Neuronal stem cell (in vitro differentiated cells): Measurements from ENCODE around the gene FRAT2.

ENCODE experiments used
- DNase-seq: peaks from one replicate; pipeline ENCODE4 v3.0.0-alpha.2; 2013; ENCODE audit warnings: low spot score
- H2AFZ ChIP-seq: one replicate; pipeline ENCODE4 v1.6.1; 2013; ENCODE audit warnings: mild to moderate bottlenecking, low read length, inconsistent platforms
- H2AK5ac ChIP-seq: 2 replicates; pipeline ENCODE4 v1.6.1; 2013; ENCODE audit warnings: low read depth, mild to moderate bottlenecking, inconsistent platforms, low read length, moderate library complexity, mixed read lengths
- H2BK120ac ChIP-seq: 2 replicates; pipeline ENCODE4 v1.6.1; 2013; ENCODE audit warnings: low read depth, mild to moderate bottlenecking, inconsistent platforms, low read length, moderate library complexity, mixed read lengths
- H2BK12ac ChIP-seq: one replicate; pipeline ENCODE4 v1.6.1; 2013; ENCODE audit warnings: low read length, inconsistent platforms
- H2BK15ac ChIP-seq: 2 replicates; pipeline ENCODE4 v1.6.1; 2013; ENCODE audit warnings: mild to moderate bottlenecking, low read length, inconsistent platforms, mixed read lengths
- H2BK5ac ChIP-seq: one replicate; pipeline ENCODE4 v1.6.1; 2013; ENCODE audit warnings: inconsistent platforms, mild to moderate bottlenecking, low read length, moderate library complexity
- H3K14ac ChIP-seq: one replicate; pipeline ENCODE4 v1.6.1; 2013; ENCODE audit warnings: low read length, inconsistent platforms
- H3K18ac ChIP-seq: 2 replicates; pipeline ENCODE4 v1.6.1; 2013; ENCODE audit warnings: low read length, inconsistent platforms
- H3K23ac ChIP-seq: 2 replicates; pipeline ENCODE4 v1.6.1; 2013; ENCODE audit warnings: low read depth, mild to moderate bottlenecking, mixed read lengths, low read length, inconsistent platforms; ENCODE audit not compliant: poor library complexity
- H3K27ac ChIP-seq: replicated peaks from 3 replicates; pipeline ENCODE4 v1.5.1; 2013; ENCODE audit warnings: low read length, inconsistent platforms
- H3K27me3 ChIP-seq, 3 experiments: 2 replicates each; pipeline ENCODE4 v1.6.1; 2013; ENCODE audit warnings: low read length in 3 of 3, mild to moderate bottlenecking in 2 of 3, inconsistent platforms in 1 of 3, low read depth in 1 of 3, mixed read lengths in 1 of 3, moderate library complexity in 1 of 3; ENCODE audit not compliant: control insufficient read depth in 3 of 3, insufficient read depth in 3 of 3
- H3K36me3 ChIP-seq, 2 donors: replicated peaks in 1 of 2; 2 replicates each; pipeline ENCODE4 v1.6.1; 2013; ENCODE audit warnings: low read length in 2 of 2; ENCODE audit not compliant: control insufficient read depth in 2 of 2, insufficient read depth in 2 of 2
- H3K4ac ChIP-seq: 2 replicates; pipeline ENCODE4 v1.6.1; 2013; ENCODE audit warnings: inconsistent platforms, mild to moderate bottlenecking, low read length, moderate library complexity
- H3K4me1 ChIP-seq, 2 donors: 1 replicate in 1 of 2; 2 replicates in 1 of 2; pipeline ENCODE4 v1.6.1; 2013; ENCODE audit warnings: low read length in 2 of 2, low read depth in 1 of 2; ENCODE audit not compliant: control insufficient read depth in 2 of 2, insufficient read depth in 1 of 2
- H3K4me2 ChIP-seq: one replicate; pipeline ENCODE4 v1.6.1; 2013; ENCODE audit warnings: mild to moderate bottlenecking, low read length, inconsistent platforms; ENCODE audit not compliant: insufficient read depth, poor library complexity, severe bottlenecking
- H3K4me3 ChIP-seq, 2 donors: 2 replicates each; pipeline ENCODE4 v1.5.1; 2013; ENCODE audit warnings: low read length in 2 of 2, mild to moderate bottlenecking in 2 of 2, inconsistent platforms in 1 of 2, moderate library complexity in 1 of 2
- H3K79me1 ChIP-seq: one replicate; pipeline ENCODE4 v1.6.1; 2013; ENCODE audit warnings: low read depth, mild to moderate bottlenecking, inconsistent platforms, low read length, moderate library complexity
- H3K9ac ChIP-seq: one replicate; pipeline ENCODE4 v1.6.1; 2013; ENCODE audit warnings: mild to moderate bottlenecking, low read depth, low read length, inconsistent platforms; ENCODE audit not compliant: poor library complexity
- H3K9me3 ChIP-seq, 2 donors: replicated peaks in 1 of 2; 2 replicates each; pipeline versions ENCODE3 to v1.6.1; 2013; ENCODE audit warnings: low read length in 2 of 2, mild to moderate bottlenecking in 2 of 2, inconsistent platforms in 1 of 2, low read depth in 1 of 2, mixed read lengths in 1 of 2, moderate library complexity in 1 of 2; ENCODE audit not compliant: control insufficient read depth in 2 of 2, insufficient read depth in 1 of 2
- H4K8ac ChIP-seq: one replicate; pipeline ENCODE4 v1.6.1; 2013; ENCODE audit warnings: low read depth, mild to moderate bottlenecking, inconsistent platforms, low read length, moderate library complexity
- H4K91ac ChIP-seq: one replicate; pipeline ENCODE4 v1.6.1; 2013; ENCODE audit warnings: low read length, low read depth, mild to moderate bottlenecking, inconsistent platforms; ENCODE audit not compliant: poor library complexity
- WGBS, 2 donors: extraction: QIAGEN DNeasy Blood & Tissue Kit; methylation state at CpG; one replicate each; pipeline ENCODE4 v1.1.7; 2013; ENCODE audit warnings: missing lambda C conversion rate in 2 of 2, mixed read lengths in 1 of 2; ENCODE audit not compliant: insufficient read length in 2 of 2, insufficient replicate concordance in 1 of 2; ENCODE audit errors: extremely low coverage in 2 of 2; 5-methylcytosine and 5-hydroxymethylcytosine counted together

FRAT2 gene

DNA sequence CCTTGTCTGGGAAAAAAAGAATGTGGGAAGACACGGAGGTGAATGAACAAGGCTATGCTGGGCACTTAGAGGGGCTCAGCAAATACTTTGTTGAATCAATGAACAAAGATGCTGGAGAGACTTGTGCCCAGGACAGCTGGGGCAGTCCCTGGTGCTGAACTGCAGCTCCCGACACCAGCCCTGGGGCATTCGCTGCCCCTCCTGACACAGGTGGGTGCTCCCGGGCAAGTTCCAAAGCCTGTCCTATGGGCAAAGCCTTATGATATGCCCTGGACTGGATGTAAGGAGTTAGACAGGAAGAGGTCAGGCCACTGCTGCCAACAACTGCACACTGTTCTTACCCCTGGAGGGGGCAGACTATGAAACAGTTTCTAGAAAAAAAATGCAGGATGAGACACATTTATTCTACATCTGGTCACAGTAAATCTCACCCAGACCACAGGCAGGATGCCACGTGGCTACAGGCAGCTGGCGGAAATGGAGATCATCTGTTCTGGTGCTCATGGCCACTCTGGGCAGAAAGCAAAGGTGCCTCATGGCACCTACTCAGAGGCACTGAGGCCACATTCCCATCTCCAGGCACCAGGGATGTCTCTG, 21.9 kb upstream of the FRAT2 start:
- Histone ChIP-seq H3K4me3 (no peak overlapping the region), H3K79me1 (peaks cover 3% of the 10 kb centered on the region), H3K9ac (no peak overlapping the region), H3K23ac (no peak overlapping the region), H4K91ac (no peak overlapping the region), H3K4me2 (no peak overlapping the region), H2BK120ac (no peak overlapping the region), H2AK5ac (no peak overlapping the region), H3K4ac (no peak overlapping the region), H2BK12ac (no peak overlapping the region), H2BK5ac (no peak overlapping the region), H3K36me3 (peaks cover 24 to 57% of the 10 kb centered on the region in 2 donors), H3K27me3 (no peaks in the 10 kb centered on the region), H4K8ac (no peak overlapping the region), H3K18ac (no peak overlapping the region), H3K4me1 (no peaks in the 10 kb centered on the region), H2AFZ (no peak overlapping the region), H3K9me3 (no peaks in the 10 kb centered on the region), H3K27ac (no peak overlapping the region), H3K14ac (no peak overlapping the region), H2BK15ac (no peak overlapping the region)
- no CpG with 5 or more reads among the region's 6 CpGs for WGBS, 2 donors
- DNase-seq = no peak

DNA sequence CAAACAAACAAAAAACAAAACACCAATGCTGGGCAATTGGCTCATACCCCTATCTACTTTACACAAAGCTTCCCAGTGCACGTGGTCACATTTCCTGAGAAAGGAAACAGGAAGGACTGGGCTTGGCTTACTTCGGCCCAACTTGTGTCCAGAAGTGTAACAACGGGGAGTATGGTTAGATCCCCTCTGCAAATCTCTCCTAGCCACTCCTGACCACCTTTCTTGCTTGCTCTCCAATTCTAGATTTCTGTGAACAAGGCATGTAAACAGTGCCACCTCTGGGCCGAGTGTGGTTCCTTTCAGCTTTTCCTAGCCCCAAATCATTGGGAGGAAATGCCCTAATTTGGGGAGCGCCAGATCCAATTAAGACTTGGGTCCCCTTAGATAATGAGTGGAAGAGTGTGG, 21.0 kb upstream of the FRAT2 start:
- no peak overlapping the region for H3K4ac ChIP-seq
- peaks cover 24 to 54% of the 10 kb centered on the region in 2 donors for H3K36me3 ChIP-seq
- no peak overlapping the region for H2AFZ ChIP-seq
- H3K27ac ChIP-seq = no peak overlapping the region
- DNase-seq = no peak
- H4K91ac ChIP-seq = no peak overlapping the region
- H2AK5ac ChIP-seq = no peak overlapping the region
- H3K4me1 ChIP-seq = no peaks in the 10 kb centered on the region
- H3K9ac ChIP-seq = no peak overlapping the region
- H3K79me1 ChIP-seq = peaks cover 3% of the 10 kb centered on the region
- no peak overlapping the region for H3K18ac ChIP-seq
- no peaks in the 10 kb centered on the region for H3K9me3 ChIP-seq
- H2BK5ac ChIP-seq = no peak overlapping the region
- no peak overlapping the region for H2BK15ac ChIP-seq
- H3K14ac ChIP-seq = no peak overlapping the region
- H2BK12ac ChIP-seq = no peak overlapping the region
- WGBS, 2 donors = no CpG with 5 or more reads among the region's 5 CpGs
- no peak overlapping the region for H2BK120ac ChIP-seq
- H3K23ac ChIP-seq = no peak overlapping the region
- no peaks in the 10 kb centered on the region for H3K27me3 ChIP-seq
- H4K8ac ChIP-seq = no peak overlapping the region
- no peak overlapping the region for H3K4me3 ChIP-seq
- no peak overlapping the region for H3K4me2 ChIP-seq

DNA sequence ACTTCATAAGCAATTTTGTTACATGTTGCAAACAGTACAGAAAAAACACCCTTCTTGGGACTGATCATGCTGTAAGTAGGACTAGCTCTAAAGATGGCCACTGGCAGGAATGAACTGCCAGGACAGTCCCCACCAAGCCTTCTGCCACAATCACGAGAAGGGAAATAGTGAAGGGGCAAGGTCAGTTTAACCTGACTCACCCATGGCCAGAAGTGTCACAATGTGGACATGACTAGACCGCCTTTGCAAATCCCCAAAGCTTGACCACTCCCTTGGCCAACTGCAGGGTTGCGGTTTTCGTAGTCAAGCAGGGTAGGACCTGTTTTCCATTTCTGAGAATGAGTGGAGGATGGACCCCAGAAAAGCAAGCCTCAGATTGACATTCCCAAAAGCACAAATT, 19.4 kb upstream of the FRAT2 start:
- Histone ChIP-seq H3K36me3 (peaks cover 18 to 38% of the 10 kb centered on the region in 2 donors), H3K27ac (no peak overlapping the region), H3K4me1 (no peaks in the 10 kb centered on the region), H3K4ac (no peak overlapping the region), H2BK120ac (no peak overlapping the region), H3K23ac (no peak overlapping the region), H3K18ac (no peak overlapping the region), H3K4me2 (no peak overlapping the region), H3K27me3 (no peaks in the 10 kb centered on the region), H2AK5ac (no peak overlapping the region), H3K4me3 (no peak overlapping the region), H3K79me1 (peaks cover 3% of the 10 kb centered on the region), H2BK5ac (no peak overlapping the region), H4K91ac (no peak overlapping the region), H3K9ac (no peak overlapping the region), H4K8ac (no peak overlapping the region), H3K14ac (no peak overlapping the region), H2BK12ac (no peak overlapping the region), H3K9me3 (no peaks in the 10 kb centered on the region), H2AFZ (no peak overlapping the region), H2BK15ac (no peak overlapping the region)
- DNase-seq = no peak
- WGBS, 2 donors = no CpG with 5 or more reads among the region's 4 CpGs

DNA sequence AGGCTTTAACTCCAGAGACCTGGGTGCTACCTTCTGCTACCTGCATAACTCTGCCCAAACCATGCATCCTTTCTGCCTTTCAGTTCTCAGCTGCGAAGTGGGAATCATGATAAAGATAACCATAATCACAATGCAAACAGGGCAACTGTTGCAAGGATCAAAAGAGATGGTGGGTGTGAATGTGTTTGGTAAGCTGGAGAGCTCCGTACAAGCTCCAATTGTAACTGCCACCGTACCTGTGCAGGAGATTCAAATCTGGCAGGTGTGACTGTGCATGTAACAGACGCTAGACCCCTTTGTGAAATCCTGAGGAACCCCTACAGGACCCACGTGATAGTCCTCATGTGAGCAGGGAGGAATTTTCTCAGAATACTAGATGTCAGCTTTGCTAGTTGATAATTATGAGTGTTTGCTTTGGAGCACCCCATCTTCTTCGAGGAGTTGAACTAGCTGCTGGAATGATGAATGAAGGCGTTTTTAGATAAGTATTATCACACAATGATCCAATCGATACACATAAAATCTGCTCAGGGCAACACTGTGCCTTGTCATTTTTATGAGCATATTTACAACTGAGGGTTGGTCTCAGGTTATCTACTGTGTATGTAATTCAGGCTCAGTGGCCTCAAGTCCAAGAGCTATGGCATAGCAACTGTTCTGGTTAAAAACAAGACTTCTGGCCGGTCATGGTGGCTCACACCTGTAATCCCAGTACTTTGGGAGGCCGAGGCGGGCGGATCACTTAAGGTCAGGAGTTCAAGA, 15.4 kb upstream of the FRAT2 start:
- H3K36me3 ChIP-seq = peaks cover 4 to 7% of the 10 kb centered on the region in 2 donors
- no peak overlapping the region for H3K4me3 ChIP-seq
- H2AK5ac ChIP-seq = no peak overlapping the region
- H3K4me2 ChIP-seq = no peak overlapping the region
- H3K27ac ChIP-seq = no peak overlapping the region
- H2BK120ac ChIP-seq = no peak overlapping the region
- WGBS, 2 donors = no CpG with 5 or more reads among the region's 12 CpGs
- H3K23ac ChIP-seq = no peak overlapping the region
- no peak overlapping the region for H4K91ac ChIP-seq
- no peak overlapping the region for H2BK12ac ChIP-seq
- H3K27me3 ChIP-seq = no peaks in the 10 kb centered on the region
- H2BK5ac ChIP-seq = no peak overlapping the region
- no peak overlapping the region for H3K4ac ChIP-seq
- H3K9me3 ChIP-seq = no peaks in the 10 kb centered on the region
- DNase-seq = no peak
- H4K8ac ChIP-seq = no peak overlapping the region
- no peak overlapping the region for H3K14ac ChIP-seq
- H3K4me1 ChIP-seq = no peaks in the 10 kb centered on the region
- no peaks in the 10 kb centered on the region for H3K79me1 ChIP-seq
- no peak overlapping the region for H3K9ac ChIP-seq
- no peak overlapping the region for H2AFZ ChIP-seq
- H2BK15ac ChIP-seq = no peak overlapping the region
- no peak overlapping the region for H3K18ac ChIP-seq
